HUES64 (cell line): ENCODE results near the gene TKFC.
A peak's percentile ranks its signal among the peaks of the same experiment; 100 is the strongest.
"Not testable (repeated sequence)": the region's sequence is repeated elsewhere in the genome, so short reads cannot be mapped to it uniquely, and the experiment has no call there.

ENCODE experiments used
- H3K27ac ChIP-seq: 2 replicates; pipeline ENCODE4 v1.7.0; 2013; ENCODE audit warnings: low read depth, low read length, inconsistent platforms
- H3K27me3 ChIP-seq: 2 replicates; pipeline ENCODE4 v1.6.1; 2013; ENCODE audit warnings: mild to moderate bottlenecking, low read length; ENCODE audit not compliant: insufficient read depth
- H3K36me3 ChIP-seq: 2 replicates; pipeline ENCODE4 v1.6.1; 2013; ENCODE audit warnings: mild to moderate bottlenecking, low read length; ENCODE audit not compliant: insufficient read depth
- H3K4me1 ChIP-seq: 2 replicates; pipeline ENCODE4 v1.6.1; 2013; ENCODE audit warnings: mild to moderate bottlenecking, low read length, moderate library complexity; ENCODE audit not compliant: insufficient read depth
- H3K4me3 ChIP-seq: 2 replicates; pipeline ENCODE4 v1.5.1; 2013; ENCODE audit warnings: mild to moderate bottlenecking, low read length, moderate library complexity
- H3K9ac ChIP-seq: 2 replicates; pipeline ENCODE4 v1.6.1; 2013; ENCODE audit warnings: mild to moderate bottlenecking, low read depth, low read length
- H3K9me3 ChIP-seq: 2 replicates; pipeline ENCODE4 v1.6.1; 2013; ENCODE audit warnings: low read depth, low read length; ENCODE audit not compliant: insufficient read depth
- WGBS: fragments of 150-250, 120-280 bp; methylation state at CpG from one replicate; pipeline ENCODE4 v1.1.7; 2013; ENCODE audit warnings: missing lambda C conversion rate; 5-methylcytosine and 5-hydroxymethylcytosine counted together

The TKFC gene

DNA sequence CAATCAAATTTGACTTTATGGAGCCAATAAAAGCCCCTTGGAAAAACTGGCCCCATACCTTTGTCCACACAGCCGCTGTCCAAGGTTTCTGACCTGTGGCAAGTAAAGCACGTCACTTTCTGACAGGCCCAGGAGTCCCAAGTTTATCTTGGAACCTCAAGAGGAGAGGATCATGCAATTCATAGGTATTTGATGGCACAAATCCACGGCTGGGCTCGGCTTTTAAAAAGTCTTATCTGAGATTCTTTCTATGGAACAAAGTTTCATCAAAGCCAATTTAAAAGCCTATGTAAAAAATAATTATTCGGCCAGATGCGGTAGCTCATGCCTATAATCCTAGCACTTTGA is 42.7 kb downstream of the TKFC start:
- no peak overlapping the region for H3K9ac ChIP-seq
- 93% methylated on average over 6 of the region's 6 CpGs for WGBS
- H3K9me3 ChIP-seq: peaks cover 30% of the 10 kb centered on the region
- no peaks in the 10 kb centered on the region for H3K27me3 ChIP-seq
- no peaks in the 10 kb centered on the region for H3K4me1 ChIP-seq
- H3K27ac ChIP-seq: no peak overlapping the region
- H3K36me3 ChIP-seq: peaks cover 33% of the 10 kb centered on the region
- no peak overlapping the region for H3K4me3 ChIP-seq

DNA sequence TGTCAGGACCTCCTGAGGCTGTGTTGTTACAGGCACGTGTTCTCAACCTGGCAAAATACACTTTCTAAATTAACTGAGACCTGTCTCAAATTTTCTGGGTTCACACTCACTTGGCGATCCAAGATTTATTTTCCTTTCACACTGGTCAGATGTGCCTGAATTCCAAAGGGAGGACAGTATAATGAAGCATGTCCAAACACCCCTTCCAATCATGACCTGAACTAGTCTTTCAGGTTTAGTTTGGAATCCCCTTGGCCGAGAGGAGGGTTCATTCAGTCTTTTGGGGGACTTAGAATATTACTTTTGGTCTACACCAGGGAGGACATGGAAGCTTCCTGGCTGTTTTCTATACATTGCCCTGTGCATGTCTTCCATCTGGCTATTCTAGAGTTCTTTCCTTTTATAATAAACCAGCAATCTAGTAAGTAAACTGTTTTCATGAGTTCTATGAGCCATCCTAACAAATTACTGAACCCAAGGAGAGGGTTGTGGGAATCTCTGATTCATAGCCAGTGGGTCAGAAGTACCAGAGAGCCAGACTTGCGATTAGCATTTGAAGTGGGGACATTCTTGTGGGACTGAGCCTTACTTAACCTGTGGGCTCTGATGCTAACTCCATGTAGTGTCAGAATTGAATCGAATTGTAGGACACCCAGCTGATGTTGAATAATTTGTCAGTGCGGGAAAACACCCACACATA is 44.6 kb downstream of the TKFC start:
- H3K27ac ChIP-seq: no peak overlapping the region
- 92% methylated on average over 4 of the region's 6 CpGs for WGBS
- H3K4me3 ChIP-seq: no peak overlapping the region
- H3K36me3 ChIP-seq: peaks cover 28% of the 10 kb centered on the region
- H3K9me3 ChIP-seq: peaks cover 19% of the 10 kb centered on the region
- no peaks in the 10 kb centered on the region for H3K27me3 ChIP-seq
- no peak overlapping the region for H3K9ac ChIP-seq
- H3K4me1 ChIP-seq: no peaks in the 10 kb centered on the region

DNA sequence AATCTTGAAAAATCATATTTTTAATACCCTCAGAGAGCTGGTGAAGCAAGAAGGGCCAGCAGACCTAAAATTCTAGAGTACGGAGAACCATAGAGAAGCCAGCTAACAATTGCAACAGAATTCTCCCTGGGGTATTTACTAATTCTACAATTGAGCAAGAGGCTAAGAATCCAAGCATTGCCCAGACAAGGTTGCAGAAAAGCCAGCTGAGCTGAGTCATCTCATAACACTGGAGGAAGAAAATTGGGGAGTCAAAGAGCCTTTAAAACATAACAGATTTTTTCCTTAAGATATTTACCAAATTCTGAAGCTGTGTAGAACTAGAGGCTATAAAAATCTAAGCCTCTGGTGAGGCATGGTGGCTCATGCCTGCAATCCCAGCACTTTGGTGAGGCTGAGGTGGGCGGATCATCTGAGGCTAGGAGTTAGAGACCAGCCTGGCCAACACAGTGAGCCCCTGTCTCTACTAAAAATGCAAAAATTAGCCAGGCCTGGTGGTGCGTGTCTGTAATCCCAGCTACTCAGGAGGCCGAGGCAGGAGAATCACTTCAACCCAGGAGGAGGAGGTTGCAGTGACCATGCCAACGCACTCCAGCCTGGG is 45.8 kb downstream of the TKFC start:
- H3K9me3 ChIP-seq: peaks cover 9% of the 10 kb centered on the region
- WGBS: 94% methylated on average over 4 of the region's 5 CpGs
- no peak overlapping the region for H3K27ac ChIP-seq
- no peaks in the 10 kb centered on the region for H3K27me3 ChIP-seq
- no peak overlapping the region for H3K9ac ChIP-seq
- no peak overlapping the region for H3K4me3 ChIP-seq
- H3K36me3 ChIP-seq: peaks cover 19% of the 10 kb centered on the region
- no peaks in the 10 kb centered on the region for H3K4me1 ChIP-seq

DNA sequence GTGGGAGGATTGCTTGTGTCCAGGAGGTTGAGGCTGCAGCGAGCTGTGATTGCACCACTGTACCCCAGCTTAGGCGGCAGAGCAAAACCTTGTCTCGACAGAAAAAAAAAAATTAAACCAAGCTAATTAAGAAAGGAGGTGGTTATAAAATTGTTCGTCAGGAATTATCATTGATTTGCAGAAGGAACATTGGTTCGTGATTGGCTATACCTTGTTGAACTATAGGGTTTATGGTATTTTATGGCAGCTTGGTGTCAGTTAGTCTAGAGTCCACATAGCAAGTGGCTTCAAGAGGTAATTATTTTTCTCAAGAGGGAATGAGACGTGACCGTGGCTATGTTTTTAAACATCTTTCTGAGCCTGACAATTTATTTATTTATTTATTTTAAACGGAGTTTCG is 47.9 kb downstream of the TKFC start:
- H3K9ac ChIP-seq: no peak overlapping the region
- H3K27ac ChIP-seq: no peak overlapping the region
- no peak overlapping the region for H3K4me3 ChIP-seq
- H3K36me3 ChIP-seq: peaks cover under 1% of the 10 kb centered on the region; the same call in 1 of the 2 replicates
- H3K4me1 ChIP-seq: no peaks in the 10 kb centered on the region
- no peaks in the 10 kb centered on the region for H3K9me3 ChIP-seq
- no peaks in the 10 kb centered on the region for H3K27me3 ChIP-seq
- 97% methylated on average over 9 of the region's 9 CpGs for WGBS

DNA sequence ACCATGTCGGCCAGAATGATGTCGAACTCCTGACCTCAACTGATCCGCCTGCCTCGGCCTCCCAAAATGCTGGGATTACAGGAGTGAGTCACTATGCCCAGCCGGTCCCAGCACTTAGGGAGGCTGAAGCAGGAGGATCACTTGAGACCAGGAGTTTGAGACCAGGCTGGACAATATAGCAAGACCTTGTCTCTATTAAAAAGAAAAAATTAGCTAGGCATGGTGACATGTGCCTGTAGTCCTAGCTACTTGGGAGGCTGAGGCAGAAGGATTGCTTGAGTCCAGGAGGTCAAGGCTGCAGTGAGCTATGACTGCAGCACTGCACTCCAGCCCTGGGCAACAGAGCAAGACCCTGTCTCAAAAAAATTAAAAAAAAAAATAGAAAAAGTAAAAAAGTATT is 50.8 kb downstream of the TKFC start:
- not testable (repeated sequence) for H3K4me1 ChIP-seq, H3K27ac ChIP-seq, H3K9me3 ChIP-seq, H3K9ac ChIP-seq, H3K36me3 ChIP-seq, H3K27me3 ChIP-seq, H3K4me3 ChIP-seq
- 96% methylated on average over 5 of the region's 5 CpGs for WGBS

DNA sequence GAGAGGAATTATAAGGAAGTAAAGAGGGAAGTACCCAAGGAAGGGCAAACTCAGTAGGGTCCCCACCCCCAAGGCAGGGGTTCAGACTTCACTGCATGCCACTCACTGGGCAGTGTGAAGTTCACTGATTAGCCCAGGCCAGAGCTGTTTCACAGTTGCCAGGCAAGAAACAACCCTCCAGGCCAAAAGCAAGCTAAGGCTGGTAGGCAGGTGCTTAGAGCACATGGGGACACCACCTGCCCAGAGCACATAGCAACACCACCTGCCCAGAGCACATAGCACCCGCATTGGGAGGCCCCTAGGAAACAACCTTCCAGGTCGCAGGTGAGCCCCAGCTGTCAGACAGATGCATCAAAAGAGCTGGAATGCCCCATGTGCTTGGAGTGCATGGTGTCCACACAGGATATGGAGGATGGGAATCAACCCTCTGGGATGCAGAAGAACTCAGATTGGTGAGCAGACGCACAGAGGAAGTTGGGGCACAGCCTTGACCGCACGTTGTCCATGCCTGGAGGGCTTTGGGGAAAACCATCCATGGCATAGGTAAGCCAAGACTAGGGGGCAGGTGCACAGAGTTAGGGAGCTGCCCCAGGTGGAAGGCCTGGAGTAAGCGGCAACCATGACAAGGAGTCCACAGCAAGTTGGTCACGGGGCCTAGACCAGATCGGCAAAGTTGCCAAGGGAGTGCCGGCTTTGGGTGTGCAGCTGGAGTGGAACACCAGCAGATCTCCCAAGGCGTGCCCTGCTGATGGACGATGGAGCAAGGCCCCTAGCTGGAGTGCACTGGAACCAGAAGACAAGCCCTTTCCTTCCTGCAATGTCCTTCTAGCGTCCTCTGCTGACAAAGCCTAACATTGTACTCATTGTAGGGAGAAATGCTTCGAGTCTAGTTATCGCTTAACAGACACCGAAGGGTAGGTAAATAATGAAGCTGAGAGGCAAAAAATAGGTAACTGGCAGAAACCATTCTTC is 51.5 kb downstream of the TKFC start:
- Histone ChIP-seq H3K4me3 (no peak overlapping the region), H3K27me3 (no peaks in the 10 kb centered on the region), H3K36me3 (no peaks in the 10 kb centered on the region), H3K9ac (no peak overlapping the region), H3K4me1 (no peaks in the 10 kb centered on the region), H3K9me3 (no peaks in the 10 kb centered on the region), H3K27ac (no peak overlapping the region)
- WGBS: 91% methylated on average over 15 of the region's 15 CpGs

DNA sequence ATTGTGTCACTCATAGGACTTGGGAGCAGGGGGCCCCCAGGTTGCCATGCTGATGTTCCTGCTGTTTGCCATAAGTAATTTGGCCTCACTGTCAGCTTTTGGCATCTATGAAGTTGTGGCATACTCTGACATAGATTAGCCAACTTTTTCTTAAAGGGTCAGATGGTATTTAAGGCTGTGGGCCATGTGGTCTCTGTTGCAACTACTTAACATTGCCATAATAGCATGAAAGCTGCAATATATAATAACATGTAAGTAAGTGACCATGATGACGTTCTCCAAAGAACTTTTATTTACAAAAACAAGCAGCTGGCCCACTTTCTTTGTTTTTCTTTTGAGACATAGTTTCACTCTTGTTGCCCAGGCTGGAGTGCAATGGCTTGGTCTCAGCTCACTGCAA is 57.1 kb downstream of the TKFC start:
- WGBS: 100% methylated on average over 1 of the region's 1 CpG
- Histone ChIP-seq H3K4me1 (no peaks in the 10 kb centered on the region), H3K4me3 (no peak overlapping the region), H3K9ac (no peak overlapping the region), H3K27me3 (no peaks in the 10 kb centered on the region), H3K9me3 (no peaks in the 10 kb centered on the region), H3K27ac (no peak overlapping the region), H3K36me3 (peaks cover 11% of the 10 kb centered on the region)

DNA sequence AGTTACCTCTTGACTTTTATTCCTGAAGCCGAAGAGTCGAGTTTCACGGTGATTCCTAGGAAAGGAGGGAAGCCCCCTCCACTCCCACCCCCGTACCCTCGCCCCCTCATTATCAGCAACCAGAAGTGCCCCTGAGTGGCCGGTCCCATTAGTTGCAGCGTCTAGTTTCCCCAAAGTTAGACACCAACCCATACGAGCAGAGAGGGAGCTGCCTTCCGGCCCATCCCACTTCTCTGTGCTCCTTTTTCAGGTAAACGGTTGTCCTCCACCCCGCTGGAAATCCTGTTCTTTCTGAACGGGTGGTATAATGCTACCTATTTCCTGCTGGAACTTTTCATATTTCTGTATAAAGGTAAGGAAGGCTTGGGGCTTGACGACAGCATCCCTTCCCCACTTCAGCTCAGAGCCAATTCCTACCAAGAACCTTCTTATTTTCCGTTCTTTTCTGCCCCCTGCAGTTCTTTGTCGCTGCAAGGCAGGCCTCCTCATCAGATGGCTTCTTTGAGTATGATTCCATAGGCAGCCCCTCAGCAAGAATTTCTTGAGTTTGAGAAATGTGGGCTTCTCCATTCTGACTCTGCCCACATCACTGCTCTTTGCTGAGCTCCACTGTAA is 60.1 kb downstream of the TKFC start:
- H3K27ac ChIP-seq: no peak overlapping the region; the same call in 1 of the 2 replicates
- peak overlapping the region; percentile 75 for H3K9ac ChIP-seq
- H3K27me3 ChIP-seq: no peaks in the 10 kb centered on the region
- H3K36me3 ChIP-seq: peaks cover 27% of the 10 kb centered on the region
- H3K9me3 ChIP-seq: no peaks in the 10 kb centered on the region
- WGBS: 11% methylated on average over 15 of the region's 15 CpGs
- peak overlapping the region; percentile 80 for H3K4me3 ChIP-seq
- H3K4me1 ChIP-seq: no peaks in the 10 kb centered on the region
